ENCODE measurements around the gene MYH14. TPM values are rescaled to one million over a fixed set of nuclear protein-coding genes. Genes with fewer than 3 reads are reported as not detected.

The MYH14 gene
- total and polyA plus RNA-seq, 10 of the 15 experiments (the other 5 are each of a cell fraction or from before 2014, with no cell fraction given), result 0.06 to 0.69 (median 0.15) TPM; not detected in 4

DNA sequence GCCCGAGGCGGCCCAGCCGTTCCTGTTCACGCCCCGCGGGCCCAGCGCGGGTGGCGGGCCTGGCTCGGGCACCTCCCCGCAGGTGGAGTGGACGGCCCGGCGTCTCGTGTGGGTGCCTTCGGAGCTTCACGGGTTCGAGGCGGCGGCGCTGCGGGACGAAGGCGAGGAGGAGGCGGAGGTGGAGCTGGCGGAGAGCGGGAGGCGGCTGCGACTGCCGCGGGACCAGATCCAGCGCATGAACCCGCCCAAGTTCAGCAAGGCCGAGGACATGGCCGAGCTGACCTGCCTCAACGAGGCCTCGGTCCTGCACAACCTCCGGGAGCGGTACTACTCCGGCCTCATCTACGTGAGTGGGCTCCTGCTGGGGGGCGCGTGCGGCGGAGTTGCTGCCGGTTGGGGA is 7.0 kb downstream of the MYH14 start (continued):
- TF ChIP-seq, protein P1, sequence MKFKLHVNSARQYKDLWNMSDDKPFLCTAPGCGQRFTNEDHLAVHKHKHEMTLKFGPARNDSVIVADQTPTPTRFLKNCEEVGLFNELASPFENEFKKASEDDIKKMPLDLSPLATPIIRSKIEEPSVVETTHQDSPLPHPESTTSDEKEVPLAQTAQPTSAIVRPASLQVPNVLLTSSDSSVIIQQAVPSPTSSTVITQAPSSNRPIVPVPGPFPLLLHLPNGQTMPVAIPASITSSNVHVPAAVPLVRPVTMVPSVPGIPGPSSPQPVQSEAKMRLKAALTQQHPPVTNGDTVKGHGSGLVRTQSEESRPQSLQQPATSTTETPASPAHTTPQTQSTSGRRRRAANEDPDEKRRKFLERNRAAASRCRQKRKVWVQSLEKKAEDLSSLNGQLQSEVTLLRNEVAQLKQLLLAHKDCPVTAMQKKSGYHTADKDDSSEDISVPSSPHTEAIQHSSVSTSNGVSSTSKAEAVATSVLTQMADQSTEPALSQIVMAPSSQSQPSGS (IDR thresholded peaks at IDR 0.05; ENCODE audit: low read length), result no peak
- TF ChIP-seq POLR2AphosphoS5 (IDR thresholded peaks at IDR 0.05; ENCODE audit: low read length) (no peak), TBL1XR1 (IDR thresholded peaks at IDR 0.05; ENCODE audit: low read depth, low read length) (no peak), CHD1 (IDR thresholded peaks at IDR 0.05; ENCODE audit: low read depth, low read length) (no peak), ZNF217 (IDR thresholded peaks at IDR 0.05) (no peak)

DNA sequence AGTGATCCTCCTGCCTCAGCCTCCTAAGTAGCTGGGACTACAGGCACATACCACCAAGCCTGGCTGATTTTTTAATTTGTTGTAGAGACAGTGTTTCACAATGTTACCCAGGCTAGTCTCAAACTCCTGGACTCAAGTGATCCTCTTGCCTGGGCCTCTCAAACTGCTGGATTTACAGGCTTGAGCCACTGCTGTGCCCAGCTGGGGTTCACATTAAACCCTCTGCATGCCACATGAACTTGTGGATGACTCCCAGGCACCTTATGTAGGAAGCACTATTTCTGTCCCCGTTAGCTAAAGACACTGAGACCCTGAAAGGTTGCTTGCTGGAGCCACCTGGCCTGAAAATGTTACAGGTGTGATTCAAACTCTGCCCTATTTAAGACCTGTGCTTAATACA is 10.5 kb downstream of the MYH14 start:
- Histone ChIP-seq H3K36me3 (ENCODE audit: control insufficient read depth in 2 of 2, insufficient read depth in 2 of 2, low read length in 1 of 2) (no peaks in the 10 kb centered on the region), H3K9ac (ENCODE audit: control insufficient read depth, insufficient read depth, low read length) (no peak overlapping the region), H3K4me3 (no peak overlapping the region), H3K27ac (ENCODE audit: control insufficient read depth, insufficient read depth) (no peak overlapping the region), H4K20me1 (ENCODE audit: control insufficient read depth, insufficient read depth) (no peaks in the 10 kb centered on the region), H3K79me2 (ENCODE audit: control insufficient read depth, insufficient read depth, low read length) (no peaks in the 10 kb centered on the region), H3K27me3 (replicated peaks in 1 of 2; ENCODE audit: control insufficient read depth in 2 of 2, insufficient read depth in 2 of 2, low read length in 1 of 2) (no peaks in the 10 kb centered on the region), H3K4me1 (ENCODE audit: control insufficient read depth, insufficient read depth, low read length) (no peaks in the 10 kb centered on the region), H2AFZ (ENCODE audit: control insufficient read depth, low read depth, low read length) (no peak overlapping the region), H3K4me2 (ENCODE audit: control insufficient read depth, insufficient read depth) (no peak overlapping the region), H3K9me3 (replicated peaks; ENCODE audit: control insufficient read depth, insufficient read depth, low read length) (no peaks in the 10 kb centered on the region; the same call in 2 of the 3 replicates)
- BruUV-seq (replicated peaks), result no TSS peak
- no peak for DNase-seq (ENCODE audit: low read depth, low spot score)
- TF ChIP-seq STAT3 (IDR thresholded peaks at IDR 0.05; ENCODE audit: low read depth, low read length) (no peak), RCOR1 (conservative IDR thresholded peaks at IDR 0.05; ENCODE audit: low read depth, low read length) (no peak), CBFB (IDR thresholded peaks at IDR 0.05; ENCODE audit: low read depth) (no peak), RUNX3 (IDR thresholded peaks at IDR 0.05; ENCODE audit: low read length) (no peak), SUZ12 (IDR thresholded peaks at IDR 0.05; ENCODE audit: unreplicated experiment) (no peak), FOXK2 (IDR thresholded peaks at IDR 0.05) (no peak), HDGF (IDR thresholded peaks at IDR 0.05) (no peak)
- TF ChIP-seq, protein P2, sequence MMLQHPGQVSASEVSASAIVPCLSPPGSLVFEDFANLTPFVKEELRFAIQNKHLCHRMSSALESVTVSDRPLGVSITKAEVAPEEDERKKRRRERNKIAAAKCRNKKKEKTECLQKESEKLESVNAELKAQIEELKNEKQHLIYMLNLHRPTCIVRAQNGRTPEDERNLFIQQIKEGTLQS (IDR thresholded peaks at IDR 0.05; ENCODE audit: borderline replicate concordance, extremely low read depth, low read depth, low read length), result no peak
- TF ChIP-seq, protein P3, sequence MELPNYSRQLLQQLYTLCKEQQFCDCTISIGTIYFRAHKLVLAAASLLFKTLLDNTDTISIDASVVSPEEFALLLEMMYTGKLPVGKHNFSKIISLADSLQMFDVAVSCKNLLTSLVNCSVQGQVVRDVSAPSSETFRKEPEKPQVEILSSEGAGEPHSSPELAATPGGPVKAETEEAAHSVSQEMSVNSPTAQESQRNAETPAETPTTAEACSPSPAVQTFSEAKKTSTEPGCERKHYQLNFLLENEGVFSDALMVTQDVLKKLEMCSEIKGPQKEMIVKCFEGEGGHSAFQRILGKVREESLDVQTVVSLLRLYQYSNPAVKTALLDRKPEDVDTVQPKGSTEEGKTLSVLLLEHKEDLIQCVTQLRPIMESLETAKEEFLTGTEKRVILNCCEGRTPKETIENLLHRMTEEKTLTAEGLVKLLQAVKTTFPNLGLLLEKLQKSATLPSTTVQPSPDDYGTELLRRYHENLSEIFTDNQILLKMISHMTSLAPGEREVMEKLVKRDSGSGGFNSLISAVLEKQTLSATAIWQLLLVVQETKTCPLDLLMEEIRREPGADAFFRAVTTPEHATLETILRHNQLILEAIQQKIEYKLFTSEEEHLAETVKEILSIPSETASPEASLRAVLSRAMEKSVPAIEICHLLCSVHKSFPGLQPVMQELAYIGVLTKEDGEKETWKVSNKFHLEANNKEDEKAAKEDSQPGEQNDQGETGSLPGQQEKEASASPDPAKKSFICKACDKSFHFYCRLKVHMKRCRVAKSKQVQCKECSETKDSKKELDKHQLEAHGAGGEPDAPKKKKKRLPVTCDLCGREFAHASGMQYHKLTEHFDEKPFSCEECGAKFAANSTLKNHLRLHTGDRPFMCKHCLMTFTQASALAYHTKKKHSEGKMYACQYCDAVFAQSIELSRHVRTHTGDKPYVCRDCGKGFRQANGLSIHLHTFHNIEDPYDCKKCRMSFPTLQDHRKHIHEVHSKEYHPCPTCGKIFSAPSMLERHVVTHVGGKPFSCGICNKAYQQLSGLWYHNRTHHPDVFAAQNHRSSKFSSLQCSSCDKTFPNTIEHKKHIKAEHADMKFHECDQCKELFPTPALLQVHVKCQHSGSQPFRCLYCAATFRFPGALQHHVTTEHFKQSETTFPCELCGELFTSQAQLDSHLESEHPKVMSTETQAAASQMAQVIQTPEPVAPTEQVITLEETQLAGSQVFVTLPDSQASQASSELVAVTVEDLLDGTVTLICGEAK (IDR thresholded peaks at IDR 0.05; ENCODE audit: borderline replicate concordance), result no peak
- no peak for ATAC-seq
- in situ Hi-C loops (cut with MboI), result no loop called here
- RAD21 ChIA-PET (ENCODE audit: unreplicated experiment), result no interaction called here
- SMC1A ChIA-PET (ENCODE audit: uncharacterized antibody, unreplicated experiment), result interaction anchor here (1.3 kb wide), 1 partner anchor 49 kb away, joined by 3 read pairs; no protein-coding TSS in a partner anchor
- POLR2A ChIA-PET, result no interaction called here
- no peak for FAIRE-seq
- 6% methylated on average over 1 of the region's 1 CpG for WGBS (ENCODE audit: insufficient coverage, insufficient replicate concordance, low lambda C conversion rate, missing lambda C conversion rate)
- intact Hi-C loops (cut with micrococcal nuclease; ENCODE audit: unreplicated experiment), result no loop called here
- CTCF ChIA-PET, result no interaction called here

All from GM12878 (cell line).